GM18519 (cell line): ENCODE results near the gene NTN5.

Source experiments
- ATAC-seq: cut with Tn5 transposase; IDR thresholded peaks from one replicate; pipeline ENCODE4 v1.9.1; 2021; ENCODE audit warnings: mild to moderate bottlenecking, moderate library complexity; ENCODE audit not compliant: unreplicated experiment, low FRiP score

The NTN5 gene

DNA sequence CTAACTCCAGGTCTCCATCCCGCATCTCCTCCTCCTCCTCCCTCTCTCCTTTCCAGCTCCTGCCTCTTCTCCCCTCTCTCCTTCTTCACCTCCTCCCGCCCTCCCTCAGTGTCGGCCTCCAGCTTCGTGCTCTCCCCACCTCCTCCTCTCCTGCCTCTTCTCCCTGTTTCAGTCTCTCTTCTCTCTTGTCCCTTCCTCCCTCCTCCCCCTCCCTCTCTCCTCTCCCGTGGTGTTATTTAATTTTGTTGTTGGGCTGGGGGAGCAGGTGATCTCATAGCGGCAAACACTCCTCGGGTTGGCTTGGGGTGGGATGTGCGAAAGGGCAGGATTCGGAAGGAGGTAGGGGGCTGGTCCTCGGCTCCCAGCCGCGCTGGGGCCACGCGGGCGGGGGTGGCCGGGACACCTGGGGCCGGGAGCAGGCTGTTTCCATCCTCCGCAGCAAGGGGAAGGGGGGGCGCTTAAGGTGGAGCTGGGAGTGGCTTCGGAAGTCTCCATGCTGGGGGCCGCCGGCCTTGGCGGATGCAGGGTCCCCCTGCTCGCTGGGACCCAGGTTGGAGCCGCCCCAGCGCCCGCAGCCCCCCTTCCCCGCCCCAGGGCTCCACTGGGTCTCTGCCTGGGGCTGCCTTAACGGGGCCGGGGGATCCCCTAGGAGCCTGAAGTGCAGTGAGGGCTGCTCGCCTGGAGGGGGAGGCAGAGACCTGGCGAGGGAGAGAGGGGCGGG is 26.7 kb downstream of the NTN5 start, which contains the start of gene CA11:
Gene CA11 (minus strand): TSS at position 187 of the 721 bp plus-strand sequence. CDS start 555 bp downstream, outside the sequence.
- ATAC-seq = no peak

DNA sequence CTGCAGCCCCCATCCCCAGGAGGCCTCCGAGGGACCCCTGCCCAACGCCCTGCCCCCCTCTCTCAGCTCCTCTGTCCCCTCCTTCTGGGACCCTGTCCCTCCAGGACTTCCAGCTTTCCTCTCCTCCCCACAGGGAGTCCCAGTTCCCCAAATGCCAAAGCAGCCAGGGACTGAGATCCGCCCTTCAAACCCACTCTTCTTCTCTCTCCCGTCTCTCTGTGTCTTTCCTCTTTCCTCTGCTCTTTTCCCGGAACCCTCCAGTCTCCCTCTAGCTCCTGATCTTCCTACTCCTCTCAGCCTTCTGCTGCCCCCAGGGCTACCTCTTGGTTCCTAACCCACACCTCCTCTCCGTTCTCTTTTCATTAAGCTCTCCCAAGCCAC is 27.2 kb downstream of the NTN5 start:
- no peak for ATAC-seq

DNA sequence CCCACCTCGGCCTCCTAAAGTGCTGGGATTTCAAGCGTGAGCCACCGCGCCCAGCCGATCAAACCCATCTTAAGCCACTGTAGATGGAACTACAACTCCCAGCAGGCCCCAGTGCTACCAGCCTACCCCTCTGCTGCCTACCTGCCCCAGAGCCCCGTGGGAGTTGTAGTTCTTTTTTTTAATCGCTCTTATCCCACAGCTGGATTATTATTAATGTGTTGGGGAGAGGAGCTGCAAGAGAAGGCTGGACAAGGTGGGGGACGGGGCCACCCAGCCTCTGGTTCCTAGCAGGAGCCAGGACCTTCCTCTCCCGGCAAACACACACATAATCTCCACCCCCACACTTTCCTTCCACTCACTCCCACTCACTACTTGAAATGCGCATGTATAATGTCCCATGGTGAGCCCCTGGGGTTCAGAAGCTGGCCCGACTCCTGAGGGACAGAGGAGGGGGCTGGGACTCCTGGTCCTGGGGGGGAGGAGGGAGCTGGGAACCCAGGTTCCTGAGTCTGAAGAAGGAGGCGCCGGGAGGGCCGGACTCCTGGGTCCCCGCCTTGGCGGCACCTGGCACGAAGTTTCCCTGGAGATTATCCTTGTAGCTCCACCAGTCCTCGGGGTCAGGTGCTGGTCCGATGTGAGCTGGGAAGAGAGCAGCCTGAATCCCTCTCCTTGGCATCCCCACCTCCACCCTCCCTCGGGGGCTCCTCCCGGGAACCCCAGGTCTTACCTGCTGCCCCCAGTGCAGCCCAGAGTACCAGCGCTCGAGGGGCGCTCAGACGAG is 27.8 kb downstream of the NTN5 start:
- no peak for ATAC-seq

DNA sequence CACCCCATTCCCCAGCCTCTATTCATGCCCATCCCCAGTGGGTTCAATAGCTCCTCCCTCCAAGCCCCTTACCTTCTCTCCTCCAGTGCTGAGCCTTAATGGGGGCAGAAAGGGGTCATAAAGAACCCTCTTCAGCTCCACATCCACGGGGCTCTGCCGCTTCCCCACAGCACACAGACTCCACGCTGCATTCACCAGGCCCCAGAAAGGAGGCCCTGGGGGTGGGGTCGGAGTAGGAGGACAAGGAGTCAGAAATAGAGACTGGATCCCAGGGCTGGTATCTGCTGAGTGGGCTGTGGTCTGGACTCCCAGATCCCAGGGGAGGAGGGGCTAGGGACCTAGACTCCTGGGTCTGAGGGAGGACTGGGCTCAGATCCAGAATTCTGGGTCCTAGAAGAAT is 28.5 kb downstream of the NTN5 start:
- ATAC-seq = no peak

DNA sequence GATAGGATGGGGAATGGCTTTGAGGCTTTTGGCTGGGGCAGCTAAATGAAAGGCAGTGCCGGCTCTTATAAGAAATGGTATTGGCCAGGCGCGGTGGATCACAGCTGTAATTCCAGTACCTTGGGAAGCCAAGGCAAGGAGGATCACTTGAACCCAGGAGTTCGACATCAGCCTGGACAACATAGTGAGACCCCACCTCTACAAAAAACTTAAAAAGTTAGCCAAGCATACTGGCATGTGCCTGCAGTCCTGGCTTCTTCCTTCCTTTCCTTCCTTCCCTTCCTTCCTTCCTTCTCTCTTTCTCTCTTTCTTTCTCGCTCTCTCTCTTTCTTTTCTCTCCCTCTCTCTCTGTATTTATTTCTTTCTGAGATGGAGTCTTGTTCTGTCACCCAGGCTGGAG is 30.0 kb downstream of the NTN5 start:
- ATAC-seq = no peak

DNA sequence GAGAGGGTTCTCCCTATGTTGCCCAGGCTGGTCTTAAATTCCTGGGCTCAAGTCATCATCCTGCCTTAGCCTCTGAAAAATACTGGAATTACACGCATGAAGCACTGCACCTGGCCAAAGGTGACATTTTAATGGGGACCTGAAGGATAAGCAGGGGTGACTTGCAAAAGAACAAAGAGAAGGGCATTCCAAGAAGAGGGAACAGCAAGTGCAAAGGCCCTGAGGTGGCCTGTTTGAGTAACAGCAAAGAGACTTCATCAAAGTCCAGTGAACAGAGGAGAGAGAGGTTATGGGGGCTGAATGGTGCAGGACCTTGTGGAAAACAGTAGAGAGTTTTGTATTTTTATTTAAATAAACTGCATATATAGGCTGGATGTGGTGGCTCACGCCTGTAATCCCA is 31.0 kb downstream of the NTN5 start:
- ATAC-seq = no peak

DNA sequence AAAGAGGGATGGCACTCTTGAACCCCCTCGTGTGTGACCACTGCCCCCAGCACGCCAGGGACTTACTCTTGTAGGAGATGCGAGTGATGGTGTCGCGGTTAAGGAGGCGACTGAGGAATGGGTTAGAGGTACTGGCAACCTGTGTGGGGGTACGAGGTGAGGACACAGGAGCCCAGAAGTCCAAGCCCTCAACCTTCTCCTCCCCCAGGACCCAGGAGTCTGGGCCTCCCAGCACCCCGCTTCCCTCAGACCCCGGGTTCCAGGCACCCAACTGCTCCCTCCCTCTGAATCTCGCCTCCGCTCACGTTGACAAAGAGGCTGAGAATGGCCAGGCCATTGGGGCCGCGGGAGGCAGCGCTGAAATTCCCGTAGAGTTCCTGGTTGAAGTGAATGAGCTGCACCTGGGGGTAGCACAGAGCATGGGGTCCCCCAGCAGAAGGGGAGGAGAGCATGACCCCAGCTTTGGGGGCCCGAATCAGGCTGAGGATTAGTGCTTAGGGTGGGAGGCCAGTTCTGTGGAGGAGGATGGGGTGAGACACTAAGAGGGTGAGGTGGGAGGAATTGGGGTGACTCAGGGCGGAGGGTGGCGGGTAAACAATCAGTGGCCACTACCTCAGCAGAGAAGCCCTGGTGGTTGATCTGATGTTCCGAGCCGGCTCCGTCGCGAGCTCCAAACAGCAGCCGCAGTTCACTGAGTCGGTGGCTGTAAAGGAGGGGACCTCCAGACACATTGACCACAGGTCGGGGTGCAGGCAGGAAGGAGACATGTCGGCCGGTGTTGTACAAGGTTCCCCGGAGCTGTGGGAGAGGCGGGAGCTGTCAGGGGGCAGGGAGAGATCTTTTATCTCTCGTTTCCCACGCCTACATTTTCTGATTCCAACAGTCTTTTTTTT is 33.1 kb downstream of the NTN5 start:
- no peak for ATAC-seq

DNA sequence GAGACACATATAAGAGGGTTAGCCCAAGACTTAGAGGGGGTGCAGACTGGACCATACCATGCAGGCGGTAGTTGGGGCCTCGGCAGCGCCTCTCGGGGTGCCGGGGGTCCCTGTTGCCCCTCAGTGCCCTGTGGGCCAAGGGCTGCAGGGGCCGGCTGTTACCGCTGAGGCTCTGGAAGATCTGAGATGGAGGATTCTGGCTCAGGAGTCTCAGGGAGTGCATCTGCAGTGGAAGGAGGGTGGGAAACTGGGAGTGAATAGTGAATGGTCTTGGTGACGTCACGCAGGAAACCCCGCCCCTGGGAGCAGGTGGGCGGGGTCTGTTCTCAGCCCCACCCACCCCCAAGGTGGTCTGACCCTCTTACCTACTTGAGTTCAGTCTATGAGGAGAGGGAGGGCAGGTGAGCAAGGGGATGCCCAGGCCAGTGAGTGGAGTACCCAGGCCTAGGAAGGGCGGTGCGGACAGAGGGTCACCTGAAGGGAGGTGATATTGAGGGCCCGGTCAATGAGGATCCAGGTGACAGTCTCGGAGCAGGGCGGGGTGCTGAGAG is 33.9 kb downstream of the NTN5 start:
- ATAC-seq = no peak

DNA sequence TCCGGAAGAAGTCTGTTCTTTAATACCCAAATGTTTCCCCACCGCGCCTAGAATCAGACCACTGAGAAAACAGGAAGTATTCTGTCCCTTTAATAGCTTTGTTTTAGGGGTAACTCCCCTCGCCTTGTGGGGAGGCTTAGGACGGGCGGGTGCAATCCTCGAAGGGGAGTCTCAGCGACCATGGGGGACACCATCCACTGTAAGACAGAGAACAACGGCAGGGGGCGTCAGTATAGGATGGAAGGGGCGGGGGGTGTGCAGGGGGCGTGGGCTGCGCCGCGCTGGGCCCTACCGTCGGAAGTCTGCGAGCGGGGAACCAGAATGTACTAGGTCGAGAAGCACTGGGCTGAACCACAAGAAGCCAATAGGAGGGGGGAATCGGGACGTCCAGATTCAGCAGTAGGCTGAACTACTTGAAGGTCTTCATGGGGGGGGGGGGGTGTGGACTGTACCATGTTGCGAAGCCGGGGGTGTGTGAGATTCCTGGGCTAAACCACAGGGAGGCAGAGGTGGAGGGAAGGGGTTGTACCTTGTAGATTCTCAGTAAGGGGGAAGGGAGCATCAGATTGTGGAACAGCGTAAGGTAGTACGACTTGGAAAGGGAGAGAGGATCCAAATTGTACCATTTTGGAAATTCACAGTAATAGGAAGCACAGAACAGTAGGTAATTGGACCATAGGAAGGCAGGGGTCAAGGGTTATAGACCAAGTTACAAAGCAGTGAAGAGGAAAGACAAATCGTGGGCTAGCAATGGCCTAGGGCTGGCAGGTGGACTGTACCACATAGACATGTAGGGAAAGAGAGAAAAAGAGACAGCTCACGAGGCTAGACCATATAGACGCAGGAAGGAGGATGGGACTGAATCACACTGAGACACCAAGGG is 34.6 kb downstream of the NTN5 start:
- no peak for ATAC-seq

DNA sequence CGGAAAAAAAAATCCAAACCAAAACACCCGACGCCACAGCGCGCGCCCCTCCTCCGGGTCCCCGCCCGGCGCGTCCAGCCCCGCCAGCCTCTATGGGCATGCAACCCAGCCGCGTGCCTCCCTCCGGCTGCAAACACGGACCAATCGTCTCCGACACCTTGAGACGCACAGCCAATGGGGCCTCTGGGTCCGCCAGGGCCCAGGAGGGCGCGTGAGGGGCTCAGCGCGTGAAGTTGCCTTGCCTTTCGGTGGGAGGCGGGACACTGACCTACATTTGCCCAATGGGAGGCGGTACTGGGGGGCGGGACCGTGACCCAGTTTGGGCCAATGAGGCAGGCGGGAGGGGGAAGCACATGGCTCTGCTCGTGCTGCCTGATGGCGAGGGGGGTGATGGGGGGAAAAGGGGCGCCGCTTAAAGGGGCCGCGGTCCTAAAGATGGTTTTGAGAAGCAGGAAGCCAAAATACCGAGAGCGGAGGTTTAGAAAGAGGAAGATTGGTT is 35.3 kb downstream of the NTN5 start:
- peak; percentile 51 for ATAC-seq

DNA sequence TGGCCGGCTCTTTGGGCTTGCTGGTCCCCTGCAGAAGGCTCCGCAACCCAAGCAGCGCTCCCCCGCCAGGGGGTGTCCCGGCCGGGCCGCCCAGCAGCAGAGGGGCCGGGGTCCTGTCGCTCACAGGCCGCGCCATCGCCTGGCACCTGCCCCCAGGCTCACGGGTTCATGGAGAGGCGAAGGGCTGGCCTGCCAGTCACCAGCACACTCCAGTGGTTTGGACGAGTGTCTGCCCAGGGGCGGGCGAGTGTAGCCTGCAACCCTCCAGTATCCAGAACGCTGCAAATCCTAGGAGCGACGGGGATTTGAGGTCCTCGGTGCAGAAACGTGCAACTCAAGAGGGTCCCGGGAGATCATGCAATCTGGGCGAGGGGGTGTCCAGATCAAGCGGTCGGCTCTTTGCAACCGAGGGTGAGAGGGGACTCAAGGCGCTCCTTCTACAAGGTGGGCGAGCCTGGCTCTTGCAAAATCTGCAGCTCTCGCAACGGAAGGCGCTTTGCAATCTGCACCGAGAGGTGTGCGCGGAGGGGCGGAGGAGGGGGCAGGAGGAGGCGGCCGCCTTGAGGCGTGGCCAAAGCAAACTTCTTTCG is 35.9 kb downstream of the NTN5 start, which contains the start of gene DBP:
Gene DBP (minus strand): TSS at position 521 of the 590 bp plus-strand sequence. CDS start 385 bp downstream, at position 136.
- no peak for ATAC-seq

DNA sequence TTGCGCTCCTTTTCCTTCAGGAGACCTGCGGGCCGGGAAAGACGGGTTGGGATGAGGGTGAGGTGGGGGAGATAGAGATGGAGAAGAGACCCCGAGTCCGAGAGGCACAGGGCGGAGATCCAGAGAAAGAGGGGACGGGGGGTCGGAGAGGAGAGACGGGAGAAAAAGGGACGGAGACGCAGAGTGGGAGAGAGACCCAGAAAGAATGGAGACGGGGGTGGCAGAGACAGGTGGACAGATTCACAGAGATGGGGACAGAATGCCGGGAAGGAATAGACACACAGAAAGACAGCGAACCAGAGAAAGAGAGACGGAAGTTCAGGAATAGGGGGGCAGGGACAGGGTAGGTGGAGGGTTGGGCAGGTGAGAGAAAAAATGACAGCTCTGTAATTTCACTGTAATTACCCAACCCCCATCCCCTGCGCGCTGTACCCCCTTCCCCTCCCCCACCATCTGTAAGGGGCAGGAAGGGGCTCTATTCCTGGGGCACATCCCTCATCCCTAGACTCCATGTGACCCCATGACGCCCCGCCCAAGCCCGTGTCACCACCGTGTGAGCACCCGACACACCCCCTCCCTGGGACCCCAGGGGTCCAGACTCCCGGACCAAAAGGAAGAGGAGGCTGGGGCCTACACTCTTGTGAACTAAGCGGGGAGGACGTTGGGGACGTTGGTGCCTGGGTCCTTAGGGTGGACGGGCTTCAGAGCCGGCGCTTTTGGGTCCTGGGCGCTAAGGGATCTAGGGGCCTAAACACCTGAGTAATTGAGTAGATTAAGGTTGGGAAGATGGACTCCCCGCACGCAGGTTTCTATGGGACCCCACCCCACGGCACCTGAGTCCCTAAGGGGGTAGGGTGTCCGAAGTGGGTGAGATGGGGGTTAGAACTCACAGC is 36.6 kb downstream of the NTN5 start:
- no peak for ATAC-seq

DNA sequence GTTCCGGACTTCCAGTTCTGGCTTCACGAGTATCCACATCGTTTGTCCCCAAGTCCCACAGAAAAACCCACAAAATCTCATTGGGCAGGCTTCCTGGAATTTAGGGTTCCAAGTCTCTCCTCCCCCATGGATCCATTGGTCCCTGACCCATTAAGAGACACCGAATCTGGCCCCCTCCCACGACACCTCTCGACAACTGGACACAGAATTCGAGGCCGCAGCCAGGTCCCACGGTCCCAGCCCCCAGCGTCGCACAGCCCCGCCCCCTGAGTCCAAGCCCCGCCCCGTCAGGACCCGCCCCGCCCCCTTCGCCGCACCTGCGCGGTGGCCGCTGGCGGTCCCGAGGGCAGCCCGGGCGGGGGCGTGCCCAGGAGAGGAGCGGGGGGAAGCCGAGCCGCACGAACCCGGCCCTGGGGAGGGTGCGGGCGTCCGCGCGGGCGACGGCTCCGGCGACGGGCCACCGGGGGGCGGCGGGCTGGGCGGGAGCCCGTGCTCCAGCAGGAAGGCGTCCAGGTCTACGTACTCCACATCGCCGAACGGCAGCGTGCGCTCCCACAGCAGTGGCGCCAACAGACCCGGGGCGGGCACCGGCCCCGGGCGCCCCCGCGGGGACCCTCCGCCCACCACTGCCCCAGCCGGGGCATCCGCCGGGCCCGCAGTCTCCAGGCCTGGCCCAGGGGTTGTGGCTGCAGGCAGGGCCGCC is 37.4 kb downstream of the NTN5 start:
- ATAC-seq = no peak

DNA sequence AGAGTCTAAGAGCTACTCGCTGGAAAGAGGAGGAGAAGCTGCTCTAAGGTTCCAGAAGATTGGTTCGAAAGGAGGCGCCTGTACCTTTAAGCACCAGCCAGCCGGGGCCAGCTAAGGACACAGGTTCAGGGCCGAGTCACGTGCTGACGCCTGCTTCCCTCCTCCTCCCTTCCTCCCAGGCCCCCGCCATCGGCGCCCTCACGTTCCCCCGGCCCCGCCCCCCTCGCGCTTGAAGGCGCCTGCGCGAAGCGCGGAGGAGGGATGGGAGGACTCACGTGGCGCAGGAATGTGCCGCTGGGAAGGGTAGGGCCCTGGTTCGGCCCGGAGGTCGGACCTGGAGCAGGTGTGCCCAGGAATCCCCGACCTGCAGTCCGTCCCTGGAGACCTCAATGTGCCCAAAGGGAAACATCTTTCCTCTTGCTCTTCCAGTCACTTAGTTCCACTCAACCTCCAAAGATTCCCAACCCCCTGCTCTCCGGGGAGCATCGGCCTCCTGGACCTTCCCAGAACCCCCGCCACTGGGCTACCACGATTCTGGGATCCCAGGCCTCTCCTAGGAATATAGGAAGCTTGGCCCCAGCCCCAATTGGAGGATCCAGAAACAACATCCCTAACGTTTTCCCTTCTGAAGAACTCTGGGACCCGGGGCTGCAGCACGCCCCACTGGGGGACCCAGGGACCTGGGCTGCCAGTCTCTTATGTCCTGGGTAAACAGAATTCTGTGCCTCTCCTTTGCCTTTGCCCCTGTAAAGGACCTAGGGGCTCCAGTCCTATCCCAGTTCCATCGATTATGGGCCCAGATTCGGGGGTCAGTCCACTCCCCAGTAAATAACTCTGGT is 38.2 kb downstream of the NTN5 start:
- no peak for ATAC-seq

DNA sequence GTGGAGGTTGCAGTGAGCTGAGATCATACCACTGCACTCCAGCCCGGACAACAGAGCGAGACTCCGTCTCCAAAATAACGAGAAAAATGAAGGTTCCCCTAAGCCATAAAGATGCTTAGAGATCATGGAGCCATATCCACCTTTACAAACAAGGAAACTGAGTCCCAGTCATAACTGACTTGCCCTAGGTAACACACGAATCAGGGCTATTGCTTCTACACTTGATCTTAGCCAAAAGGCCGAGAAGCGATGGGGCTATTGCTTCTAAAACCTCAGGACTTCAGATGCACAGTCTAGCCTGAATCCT is 38.8 kb downstream of the NTN5 start:
- no peak for ATAC-seq

DNA sequence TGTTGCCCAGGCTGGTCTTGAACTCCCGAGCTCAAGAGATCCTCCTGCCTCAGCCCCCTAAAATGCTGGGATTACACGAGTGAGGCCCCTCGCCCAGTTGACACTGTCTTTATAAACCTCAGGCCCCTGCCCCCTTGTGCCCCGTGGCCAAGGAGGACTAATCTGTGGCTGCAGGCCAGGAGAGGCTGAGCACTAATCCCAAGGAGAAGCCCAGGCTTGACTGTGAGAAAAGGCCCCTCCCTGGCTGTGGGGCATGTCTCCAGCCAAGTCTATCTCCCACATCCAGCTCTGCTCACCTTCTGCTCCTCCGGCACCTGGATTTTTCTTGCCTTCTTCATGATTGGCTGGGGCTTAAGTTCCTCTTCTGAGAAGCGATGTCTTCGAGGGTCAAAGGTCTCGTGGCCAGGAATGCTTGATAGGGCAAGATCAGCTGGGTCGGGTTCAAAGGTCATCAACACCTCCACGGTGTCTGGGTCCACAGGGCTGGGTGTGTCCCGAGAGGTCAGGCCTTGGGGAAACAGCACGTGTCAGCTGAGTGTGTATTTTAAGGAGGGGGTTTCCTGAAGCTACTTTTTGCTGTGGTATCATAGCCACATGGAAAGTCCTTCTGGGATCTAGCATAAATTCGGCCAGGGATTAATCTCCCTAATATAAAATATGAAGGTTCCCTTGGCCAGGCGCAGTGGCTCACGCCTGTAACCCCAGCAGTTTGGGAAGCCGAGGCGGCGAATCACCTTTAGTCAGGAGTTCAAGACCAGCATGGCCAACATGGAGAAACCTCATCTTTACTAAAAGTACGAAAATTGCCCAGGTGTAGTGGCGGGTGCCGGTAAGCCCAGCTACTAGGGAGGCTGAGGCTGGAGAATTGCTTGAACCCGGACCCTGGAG is 39.4 kb downstream of the NTN5 start:
- no peak for ATAC-seq
